Measurements from ENCODE around the gene STK32C.

- TF ChIP-seq POLR2A (IDR thresholded peaks at IDR 0.05) (no peak), CTCF (IDR thresholded peaks at IDR 0.05) (no peak)
Measured at GRCh38 chr10:132310701-132311337, 3.1 kb upstream of the STK32C start.
